PFSK-1 (cell line): ENCODE results near the gene KCNJ5.

Experiments used
- REST ChIP-seq, 2 experiments: IDR thresholded peaks; 2 replicates each; pipeline versions ENCODE4 v1.6.1 to v1.8.0; 2011 to 2012; ENCODE audit warnings: low read depth in 2 of 2, low read length in 2 of 2, control low read depth in 1 of 2, inconsistent platforms in 1 of 2, mild to moderate bottlenecking in 1 of 2, moderate library complexity in 1 of 2; ENCODE audit not compliant: insufficient read depth in 1 of 2
- TAF1 ChIP-seq: IDR thresholded peaks from 2 replicates; pipeline ENCODE4 v1.6.1; 2012; ENCODE audit warnings: low read length, control low read depth, borderline replicate concordance; ENCODE audit not compliant: insufficient read depth

DNA sequence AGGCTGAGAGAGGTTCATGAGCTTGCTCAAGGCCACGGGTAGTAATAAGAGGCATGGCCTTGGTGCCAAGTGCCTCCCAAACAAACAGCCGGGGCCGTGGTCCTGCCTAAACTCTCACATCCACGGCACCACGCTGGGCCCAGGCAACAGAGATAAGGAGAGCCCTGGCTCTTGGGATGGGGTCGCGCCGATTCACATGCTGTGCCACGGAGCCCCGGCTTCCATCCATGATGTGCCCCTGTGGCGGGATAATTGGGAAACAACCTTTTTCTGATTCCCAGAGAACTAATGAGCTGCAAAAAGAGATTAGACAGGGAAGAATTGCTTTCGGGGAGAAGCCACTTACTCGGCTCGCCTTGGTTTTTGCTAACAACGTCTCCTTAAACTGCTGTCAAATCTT is 29.5 kb downstream of the KCNJ5 start:
- TF ChIP-seq TAF1 (no peak), REST (IDR thresholded peaks at IDR 0.05; ENCODE audit: insufficient read depth in 1 of 2, low read depth in 2 of 2, low read length in 2 of 2) (no peak)
